ENCODE measurements around the gene CFAP299.

DNA sequence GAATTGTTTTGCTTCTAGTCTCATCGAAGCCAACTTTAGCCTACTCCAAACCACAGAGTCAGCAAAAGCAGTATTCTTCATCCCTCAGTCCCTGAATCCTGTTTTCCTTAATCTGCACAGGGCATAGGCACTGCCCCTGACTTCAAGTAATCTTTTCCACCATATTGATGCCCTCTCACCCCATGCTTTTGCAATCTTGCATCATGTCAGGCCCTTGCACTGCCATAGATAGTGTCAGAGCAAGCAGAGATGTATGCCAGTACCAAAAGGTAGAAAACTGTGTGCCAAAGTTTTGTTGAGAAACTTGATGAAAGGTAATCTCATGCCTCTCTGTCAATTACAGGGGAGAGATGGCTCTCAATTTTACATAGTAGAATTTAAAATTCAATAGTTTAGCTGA is 131.1 kb downstream of the CFAP299 start:
- TF ChIP-seq BHLHE40 (IDR thresholded peaks at IDR 0.05; ENCODE audit: low read depth, low read length) (no peak), CHD4 (IDR thresholded peaks at IDR 0.05; ENCODE audit: borderline replicate concordance) (no peak), CEBPB (IDR thresholded peaks at IDR 0.05) (no peak), EP300 (IDR thresholded peaks at IDR 0.05) (no peak), POLR2A (IDR thresholded peaks at IDR 0.05; ENCODE audit: low read length) (no peak), PHF8 (IDR thresholded peaks at IDR 0.05; ENCODE audit: borderline replicate concordance, low read depth) (no peak), RAD21 (conservative IDR thresholded peaks at IDR 0.05 in 1 of 2, IDR thresholded peaks at IDR 0.05 in 1 of 2) (no peak)
- TF ChIP-seq, protein P1, sequence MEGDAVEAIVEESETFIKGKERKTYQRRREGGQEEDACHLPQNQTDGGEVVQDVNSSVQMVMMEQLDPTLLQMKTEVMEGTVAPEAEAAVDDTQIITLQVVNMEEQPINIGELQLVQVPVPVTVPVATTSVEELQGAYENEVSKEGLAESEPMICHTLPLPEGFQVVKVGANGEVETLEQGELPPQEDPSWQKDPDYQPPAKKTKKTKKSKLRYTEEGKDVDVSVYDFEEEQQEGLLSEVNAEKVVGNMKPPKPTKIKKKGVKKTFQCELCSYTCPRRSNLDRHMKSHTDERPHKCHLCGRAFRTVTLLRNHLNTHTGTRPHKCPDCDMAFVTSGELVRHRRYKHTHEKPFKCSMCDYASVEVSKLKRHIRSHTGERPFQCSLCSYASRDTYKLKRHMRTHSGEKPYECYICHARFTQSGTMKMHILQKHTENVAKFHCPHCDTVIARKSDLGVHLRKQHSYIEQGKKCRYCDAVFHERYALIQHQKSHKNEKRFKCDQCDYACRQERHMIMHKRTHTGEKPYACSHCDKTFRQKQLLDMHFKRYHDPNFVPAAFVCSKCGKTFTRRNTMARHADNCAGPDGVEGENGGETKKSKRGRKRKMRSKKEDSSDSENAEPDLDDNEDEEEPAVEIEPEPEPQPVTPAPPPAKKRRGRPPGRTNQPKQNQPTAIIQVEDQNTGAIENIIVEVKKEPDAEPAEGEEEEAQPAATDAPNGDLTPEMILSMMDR (IDR thresholded peaks at IDR 0.05), result no peak

All from A549 (cell line).